Measurements from ENCODE around the gene SULF2. TPM values are rescaled to one million over a fixed set of nuclear protein-coding genes. Genes with fewer than 3 reads are reported as not detected.

SULF2 gene
- total and polyA plus RNA-seq, 9 of the 15 experiments (the other 6 are each of a cell fraction or from before 2014, with no cell fraction given), result 0.33 TPM; not detected in 8

DNA sequence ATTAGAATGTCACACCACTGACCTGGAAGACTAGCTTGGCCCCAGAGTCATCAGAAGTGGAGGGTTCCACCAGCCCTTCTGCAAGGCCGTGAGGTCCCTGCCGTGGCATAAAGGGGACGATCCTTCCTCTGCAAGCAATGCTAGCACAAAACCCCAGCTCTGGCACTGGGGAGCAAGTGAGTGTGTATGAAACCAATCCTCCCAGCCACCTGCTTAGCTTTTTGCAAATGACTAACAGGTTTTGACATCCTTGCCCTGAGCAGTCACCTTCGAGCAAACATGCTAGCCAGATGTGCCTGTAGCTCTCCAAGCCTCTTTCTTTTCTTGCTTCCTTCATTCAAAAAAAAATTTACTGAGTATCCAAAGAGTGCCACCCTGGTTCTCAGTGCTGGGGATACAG is 8.6 kb downstream of the SULF2 start (continued):
- no peak for TF ChIP-seq ATF1 (CRISPR knock-in tag; IDR thresholded peaks at IDR 0.05)
- TF ChIP-seq ATF1 (tag; IDR thresholded peaks at IDR 0.05), result no peak
- TF ChIP-seq ZNF583 (CRISPR knock-in tag; IDR thresholded peaks at IDR 0.05), result no peak
- TF ChIP-seq, protein P1, sequence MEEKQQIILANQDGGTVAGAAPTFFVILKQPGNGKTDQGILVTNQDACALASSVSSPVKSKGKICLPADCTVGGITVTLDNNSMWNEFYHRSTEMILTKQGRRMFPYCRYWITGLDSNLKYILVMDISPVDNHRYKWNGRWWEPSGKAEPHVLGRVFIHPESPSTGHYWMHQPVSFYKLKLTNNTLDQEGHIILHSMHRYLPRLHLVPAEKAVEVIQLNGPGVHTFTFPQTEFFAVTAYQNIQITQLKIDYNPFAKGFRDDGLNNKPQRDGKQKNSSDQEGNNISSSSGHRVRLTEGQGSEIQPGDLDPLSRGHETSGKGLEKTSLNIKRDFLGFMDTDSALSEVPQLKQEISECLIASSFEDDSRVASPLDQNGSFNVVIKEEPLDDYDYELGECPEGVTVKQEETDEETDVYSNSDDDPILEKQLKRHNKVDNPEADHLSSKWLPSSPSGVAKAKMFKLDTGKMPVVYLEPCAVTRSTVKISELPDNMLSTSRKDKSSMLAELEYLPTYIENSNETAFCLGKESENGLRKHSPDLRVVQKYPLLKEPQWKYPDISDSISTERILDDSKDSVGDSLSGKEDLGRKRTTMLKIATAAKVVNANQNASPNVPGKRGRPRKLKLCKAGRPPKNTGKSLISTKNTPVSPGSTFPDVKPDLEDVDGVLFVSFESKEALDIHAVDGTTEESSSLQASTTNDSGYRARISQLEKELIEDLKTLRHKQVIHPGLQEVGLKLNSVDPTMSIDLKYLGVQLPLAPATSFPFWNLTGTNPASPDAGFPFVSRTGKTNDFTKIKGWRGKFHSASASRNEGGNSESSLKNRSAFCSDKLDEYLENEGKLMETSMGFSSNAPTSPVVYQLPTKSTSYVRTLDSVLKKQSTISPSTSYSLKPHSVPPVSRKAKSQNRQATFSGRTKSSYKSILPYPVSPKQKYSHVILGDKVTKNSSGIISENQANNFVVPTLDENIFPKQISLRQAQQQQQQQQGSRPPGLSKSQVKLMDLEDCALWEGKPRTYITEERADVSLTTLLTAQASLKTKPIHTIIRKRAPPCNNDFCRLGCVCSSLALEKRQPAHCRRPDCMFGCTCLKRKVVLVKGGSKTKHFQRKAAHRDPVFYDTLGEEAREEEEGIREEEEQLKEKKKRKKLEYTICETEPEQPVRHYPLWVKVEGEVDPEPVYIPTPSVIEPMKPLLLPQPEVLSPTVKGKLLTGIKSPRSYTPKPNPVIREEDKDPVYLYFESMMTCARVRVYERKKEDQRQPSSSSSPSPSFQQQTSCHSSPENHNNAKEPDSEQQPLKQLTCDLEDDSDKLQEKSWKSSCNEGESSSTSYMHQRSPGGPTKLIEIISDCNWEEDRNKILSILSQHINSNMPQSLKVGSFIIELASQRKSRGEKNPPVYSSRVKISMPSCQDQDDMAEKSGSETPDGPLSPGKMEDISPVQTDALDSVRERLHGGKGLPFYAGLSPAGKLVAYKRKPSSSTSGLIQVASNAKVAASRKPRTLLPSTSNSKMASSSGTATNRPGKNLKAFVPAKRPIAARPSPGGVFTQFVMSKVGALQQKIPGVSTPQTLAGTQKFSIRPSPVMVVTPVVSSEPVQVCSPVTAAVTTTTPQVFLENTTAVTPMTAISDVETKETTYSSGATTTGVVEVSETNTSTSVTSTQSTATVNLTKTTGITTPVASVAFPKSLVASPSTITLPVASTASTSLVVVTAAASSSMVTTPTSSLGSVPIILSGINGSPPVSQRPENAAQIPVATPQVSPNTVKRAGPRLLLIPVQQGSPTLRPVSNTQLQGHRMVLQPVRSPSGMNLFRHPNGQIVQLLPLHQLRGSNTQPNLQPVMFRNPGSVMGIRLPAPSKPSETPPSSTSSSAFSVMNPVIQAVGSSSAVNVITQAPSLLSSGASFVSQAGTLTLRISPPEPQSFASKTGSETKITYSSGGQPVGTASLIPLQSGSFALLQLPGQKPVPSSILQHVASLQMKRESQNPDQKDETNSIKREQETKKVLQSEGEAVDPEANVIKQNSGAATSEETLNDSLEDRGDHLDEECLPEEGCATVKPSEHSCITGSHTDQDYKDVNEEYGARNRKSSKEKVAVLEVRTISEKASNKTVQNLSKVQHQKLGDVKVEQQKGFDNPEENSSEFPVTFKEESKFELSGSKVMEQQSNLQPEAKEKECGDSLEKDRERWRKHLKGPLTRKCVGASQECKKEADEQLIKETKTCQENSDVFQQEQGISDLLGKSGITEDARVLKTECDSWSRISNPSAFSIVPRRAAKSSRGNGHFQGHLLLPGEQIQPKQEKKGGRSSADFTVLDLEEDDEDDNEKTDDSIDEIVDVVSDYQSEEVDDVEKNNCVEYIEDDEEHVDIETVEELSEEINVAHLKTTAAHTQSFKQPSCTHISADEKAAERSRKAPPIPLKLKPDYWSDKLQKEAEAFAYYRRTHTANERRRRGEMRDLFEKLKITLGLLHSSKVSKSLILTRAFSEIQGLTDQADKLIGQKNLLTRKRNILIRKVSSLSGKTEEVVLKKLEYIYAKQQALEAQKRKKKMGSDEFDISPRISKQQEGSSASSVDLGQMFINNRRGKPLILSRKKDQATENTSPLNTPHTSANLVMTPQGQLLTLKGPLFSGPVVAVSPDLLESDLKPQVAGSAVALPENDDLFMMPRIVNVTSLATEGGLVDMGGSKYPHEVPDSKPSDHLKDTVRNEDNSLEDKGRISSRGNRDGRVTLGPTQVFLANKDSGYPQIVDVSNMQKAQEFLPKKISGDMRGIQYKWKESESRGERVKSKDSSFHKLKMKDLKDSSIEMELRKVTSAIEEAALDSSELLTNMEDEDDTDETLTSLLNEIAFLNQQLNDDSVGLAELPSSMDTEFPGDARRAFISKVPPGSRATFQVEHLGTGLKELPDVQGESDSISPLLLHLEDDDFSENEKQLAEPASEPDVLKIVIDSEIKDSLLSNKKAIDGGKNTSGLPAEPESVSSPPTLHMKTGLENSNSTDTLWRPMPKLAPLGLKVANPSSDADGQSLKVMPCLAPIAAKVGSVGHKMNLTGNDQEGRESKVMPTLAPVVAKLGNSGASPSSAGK (IDR thresholded peaks at IDR 0.05), result no peak
- TF ChIP-seq MTF1 (CRISPR knock-in tag; IDR thresholded peaks at IDR 0.05; ENCODE audit: borderline replicate concordance), result no peak
- no peak for TF ChIP-seq LEF1 (IDR thresholded peaks at IDR 0.05)
